GM12801 (cell line): ENCODE data around the gene PRKN.

Experiments
- TF ChIP-seq, protein P1 (sequence below): IDR thresholded peaks from one replicate; pipeline ENCODE4 v1.5.1; 2011; ENCODE audit warnings: control low read depth; ENCODE audit not compliant: insufficient read length; ENCODE audit errors: extremely low read depth

Gene PRKN

DNA sequence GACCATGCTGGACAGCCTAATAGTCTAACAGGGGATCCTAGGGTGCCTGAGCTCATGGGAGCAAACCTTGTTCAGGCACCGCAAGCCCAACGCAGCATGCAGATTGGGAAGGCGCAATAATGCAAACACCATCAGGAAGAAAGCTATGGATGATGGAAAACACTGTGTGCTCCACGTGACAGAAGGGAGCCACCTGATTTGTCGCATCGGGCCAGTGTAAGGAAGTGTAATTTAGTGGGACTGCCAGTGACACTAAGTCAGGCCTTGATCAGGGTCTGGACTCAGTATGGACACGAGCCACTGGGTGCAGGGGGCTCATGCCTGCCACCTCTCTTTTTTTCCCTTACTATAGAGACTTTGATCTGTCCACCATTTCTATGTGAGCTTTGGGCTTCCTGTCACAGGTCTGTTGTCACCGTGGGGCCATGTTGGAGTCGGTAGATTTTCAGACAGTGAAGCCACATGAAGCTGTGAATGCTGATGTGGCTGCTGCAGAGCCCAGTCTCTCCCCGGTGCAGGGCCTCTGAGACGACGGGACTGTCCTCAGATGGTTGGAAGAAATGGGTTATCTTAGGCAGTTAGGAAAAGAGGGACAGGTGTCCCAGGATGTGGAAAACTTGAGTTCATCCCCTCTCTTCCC, 1379.5 kb downstream of the PRKN start:
- TF ChIP-seq, protein P1, sequence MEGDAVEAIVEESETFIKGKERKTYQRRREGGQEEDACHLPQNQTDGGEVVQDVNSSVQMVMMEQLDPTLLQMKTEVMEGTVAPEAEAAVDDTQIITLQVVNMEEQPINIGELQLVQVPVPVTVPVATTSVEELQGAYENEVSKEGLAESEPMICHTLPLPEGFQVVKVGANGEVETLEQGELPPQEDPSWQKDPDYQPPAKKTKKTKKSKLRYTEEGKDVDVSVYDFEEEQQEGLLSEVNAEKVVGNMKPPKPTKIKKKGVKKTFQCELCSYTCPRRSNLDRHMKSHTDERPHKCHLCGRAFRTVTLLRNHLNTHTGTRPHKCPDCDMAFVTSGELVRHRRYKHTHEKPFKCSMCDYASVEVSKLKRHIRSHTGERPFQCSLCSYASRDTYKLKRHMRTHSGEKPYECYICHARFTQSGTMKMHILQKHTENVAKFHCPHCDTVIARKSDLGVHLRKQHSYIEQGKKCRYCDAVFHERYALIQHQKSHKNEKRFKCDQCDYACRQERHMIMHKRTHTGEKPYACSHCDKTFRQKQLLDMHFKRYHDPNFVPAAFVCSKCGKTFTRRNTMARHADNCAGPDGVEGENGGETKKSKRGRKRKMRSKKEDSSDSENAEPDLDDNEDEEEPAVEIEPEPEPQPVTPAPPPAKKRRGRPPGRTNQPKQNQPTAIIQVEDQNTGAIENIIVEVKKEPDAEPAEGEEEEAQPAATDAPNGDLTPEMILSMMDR = no peak

DNA sequence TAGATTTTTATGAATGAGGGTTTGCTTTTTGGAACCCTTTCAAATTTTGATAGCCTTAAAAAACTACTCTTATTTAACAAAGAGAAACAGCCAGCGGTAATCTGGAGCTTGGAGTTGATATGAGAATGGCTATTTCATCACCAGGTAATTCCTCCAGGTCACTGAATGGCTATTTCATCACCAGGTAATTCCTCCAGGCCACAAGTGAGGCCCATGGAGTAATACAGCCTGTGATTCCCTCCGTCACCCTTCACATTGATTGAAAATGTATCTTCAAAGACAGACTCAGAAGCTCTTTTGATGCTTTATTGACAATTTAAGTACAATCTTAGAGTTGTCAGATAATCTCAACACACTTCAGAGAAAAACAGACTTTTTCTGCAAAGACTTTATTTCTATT, 1380.4 kb downstream of the PRKN start:
- TF ChIP-seq, protein P1 = no peak

DNA sequence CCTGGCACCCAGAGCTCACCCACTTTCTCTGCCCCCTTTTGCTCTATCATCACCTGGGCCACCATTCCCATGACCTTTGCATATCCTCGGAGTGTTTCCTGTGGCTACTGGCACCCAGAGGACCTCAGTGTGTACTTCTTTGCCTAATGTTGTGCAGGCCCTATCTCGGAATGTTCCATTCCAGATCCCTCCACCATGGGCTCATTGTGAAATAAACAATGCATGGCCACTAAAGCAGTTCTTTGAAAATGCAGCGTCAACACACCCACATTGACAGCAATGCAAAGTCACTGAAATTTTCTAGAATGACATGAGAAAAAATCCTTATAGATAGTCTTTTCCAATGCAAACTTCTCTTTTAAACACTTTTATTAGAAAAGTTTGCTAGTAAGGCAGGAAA, 1380.8 kb downstream of the PRKN start:
- TF ChIP-seq, protein P1 = no peak

DNA sequence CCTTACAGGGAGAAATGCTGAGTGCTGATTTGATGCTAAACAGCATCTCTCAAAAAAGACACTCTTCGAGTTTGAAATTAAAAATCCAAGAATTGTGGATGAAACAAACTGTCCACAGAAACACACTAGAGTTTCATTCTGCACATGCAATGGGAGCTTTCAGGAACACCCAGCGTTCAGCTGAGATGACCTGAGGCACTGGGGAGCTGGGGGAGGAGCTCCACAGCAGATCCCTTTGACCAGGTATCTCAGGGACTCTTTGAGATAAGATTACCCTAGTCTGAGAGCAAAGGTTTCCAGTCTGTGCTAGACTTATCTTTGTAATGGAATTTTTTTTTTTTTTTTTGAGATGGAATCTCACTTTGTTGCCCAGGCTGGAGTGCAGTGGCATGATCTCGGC, 1382.9 kb downstream of the PRKN start:
- TF ChIP-seq, protein P1 = no peak

DNA sequence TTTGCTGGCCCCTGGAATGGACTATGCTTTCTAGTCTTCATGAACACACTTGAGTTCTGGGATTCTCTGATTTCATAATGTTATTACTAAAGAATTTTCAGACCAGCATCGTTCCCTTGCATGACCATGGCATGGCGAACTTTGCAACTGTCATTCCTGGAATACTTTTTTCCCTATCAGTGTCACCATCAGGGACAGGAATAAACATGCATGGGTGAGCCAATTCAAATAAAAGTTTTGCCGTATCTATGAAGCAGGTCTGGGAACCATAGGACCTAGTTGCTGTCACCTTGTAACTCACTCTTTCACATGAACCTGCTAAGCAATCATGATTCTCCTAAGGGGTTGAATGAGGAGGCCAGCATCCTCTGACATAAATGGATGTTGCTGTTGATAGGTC, 1385.5 kb downstream of the PRKN start:
- TF ChIP-seq, protein P1 = no peak

DNA sequence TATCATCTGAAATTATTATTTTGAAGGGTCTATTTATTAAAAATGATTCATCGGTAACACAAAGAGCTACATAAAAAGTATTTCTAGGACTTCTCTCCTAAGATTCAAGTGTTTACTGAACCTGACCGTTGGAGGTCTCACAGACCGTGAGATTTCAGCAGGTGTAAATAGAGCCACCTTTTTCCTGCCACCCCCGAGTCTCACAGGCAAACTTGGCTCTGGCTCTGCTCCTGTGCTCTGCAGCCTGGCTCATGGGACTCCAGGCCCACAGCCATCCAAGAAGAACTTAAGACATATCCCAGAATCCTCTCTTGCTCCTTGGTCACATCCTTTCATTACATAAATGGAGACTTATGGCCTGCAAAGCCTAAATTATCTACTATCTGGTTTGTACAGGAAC, 1385.9 kb downstream of the PRKN start:
- TF ChIP-seq, protein P1 = no peak

DNA sequence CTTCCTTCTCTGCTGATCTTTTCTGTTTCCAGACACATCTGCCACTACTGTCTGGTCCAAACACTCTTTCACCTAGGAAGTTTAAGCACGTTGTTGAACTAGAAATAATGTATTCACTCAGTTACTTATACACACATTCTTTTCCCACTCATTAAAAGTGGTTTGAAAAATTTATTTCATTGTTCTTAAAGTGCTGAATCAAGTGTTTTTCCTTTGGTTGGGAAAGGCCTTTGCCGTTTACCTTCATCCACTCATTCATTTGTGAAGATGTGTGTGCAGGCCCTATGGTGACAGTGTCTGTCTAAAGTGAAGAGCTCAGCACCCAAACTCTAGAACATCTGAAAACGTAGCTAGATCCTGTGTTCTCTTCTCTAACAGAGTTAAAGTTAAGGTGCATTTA, 1389.6 kb downstream of the PRKN start:
- TF ChIP-seq, protein P1 = no peak

DNA sequence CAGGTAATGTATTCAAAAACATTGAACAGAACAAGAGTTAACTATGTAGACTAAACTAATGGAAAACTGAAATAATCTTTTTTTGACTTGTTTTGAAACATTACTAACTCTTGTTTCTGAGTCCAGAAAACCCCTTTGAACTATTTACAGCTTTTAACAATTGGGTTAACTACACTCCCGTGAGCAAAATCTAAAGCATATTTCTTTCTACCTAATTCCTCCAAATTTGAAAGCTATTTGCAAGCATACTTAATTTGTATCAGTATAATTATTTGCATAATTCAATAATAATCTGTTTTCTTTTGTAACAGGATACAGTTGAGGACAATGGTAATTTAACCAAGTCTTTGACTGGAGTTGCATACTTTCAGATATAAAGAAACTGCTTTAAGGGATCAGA, 1391.1 kb downstream of the PRKN start:
- TF ChIP-seq, protein P1 = no peak
